IMR-90 (cell line): ENCODE results near the gene DOCK10.

Experiments
- CEBPB ChIP-seq: IDR thresholded peaks from 2 replicates; pipeline ENCODE4 v1.6.1; 2012; ENCODE audit warnings: low read depth, low read length, improper control_type of control experiment
- CTCF ChIP-seq: conservative IDR thresholded peaks from 2 replicates; pipeline ENCODE4 v1.5.1; 2012; ENCODE audit warnings: mild to moderate bottlenecking, low read depth, low read length, improper control_type of control experiment
- MAFK ChIP-seq: IDR thresholded peaks from 2 replicates; pipeline ENCODE4 v1.6.1; 2012; ENCODE audit warnings: low read depth, low read length, improper control_type of control experiment
- MAZ ChIP-seq: IDR thresholded peaks from 2 replicates; pipeline ENCODE4 v1.6.1; 2012; ENCODE audit warnings: low read depth, mild to moderate bottlenecking, low read length, improper control_type of control experiment, moderate library complexity, borderline replicate concordance
- MXI1 ChIP-seq: IDR thresholded peaks from 2 replicates; pipeline ENCODE4 v1.6.1; 2012; ENCODE audit warnings: low read depth, mild to moderate bottlenecking, low read length, moderate library complexity, borderline replicate concordance
- POLR2A ChIP-seq: IDR thresholded peaks from 2 replicates; pipeline ENCODE4 v1.6.1; 2012; ENCODE audit warnings: mild to moderate bottlenecking, low read depth, low read length
- RAD21 ChIP-seq: IDR thresholded peaks from 2 replicates; pipeline ENCODE4 v1.6.1; 2012; ENCODE audit warnings: low read length, improper control_type of control experiment
- RCOR1 ChIP-seq: IDR thresholded peaks from 2 replicates; pipeline ENCODE4 v1.6.1; 2012; ENCODE audit warnings: mild to moderate bottlenecking, low read length, improper control_type of control experiment; ENCODE audit not compliant: insufficient replicate concordance
- RFX5 ChIP-seq: IDR thresholded peaks from 2 replicates; pipeline ENCODE4 v1.8.0; 2012; ENCODE audit warnings: low read depth, mild to moderate bottlenecking, low read length, moderate library complexity
- SMC3 ChIP-seq: fragments of 150-350 bp; IDR thresholded peaks from 2 replicates; pipeline ENCODE4 v1.6.1; 2016; ENCODE audit warnings: low read depth, mild to moderate bottlenecking, antibody characterized with exemption, low read length, moderate library complexity
- USF2 ChIP-seq: fragments of 150-350 bp; IDR thresholded peaks from 2 replicates; pipeline ENCODE4 v1.6.1; 2017; ENCODE audit warnings: mild to moderate bottlenecking, antibody characterized with exemption, low read length, low read depth

- TF ChIP-seq CTCF, result no peak
- no peak for TF ChIP-seq POLR2A
- no peak for TF ChIP-seq CEBPB
- no peak for TF ChIP-seq RAD21
- no peak for TF ChIP-seq MAZ
- TF ChIP-seq RFX5, result no peak
- no peak for TF ChIP-seq MXI1
- no peak for TF ChIP-seq USF2
- no peak for TF ChIP-seq MAFK
- no peak for TF ChIP-seq SMC3
- no peak for TF ChIP-seq RCOR1
Observed at GRCh38 chr2:225038231-225038523, 4.1 kb downstream of the DOCK10 start.
